Glomerular visceral epithelial cell (primary cell): Measurements from ENCODE around the gene MUSTN1.

Source experiments
- DNase-seq: peaks from one replicate; pipeline ENCODE4 v3.0.0-alpha.2; 2016; ENCODE audit errors: extremely low spot score

MUSTN1 gene

DNA sequence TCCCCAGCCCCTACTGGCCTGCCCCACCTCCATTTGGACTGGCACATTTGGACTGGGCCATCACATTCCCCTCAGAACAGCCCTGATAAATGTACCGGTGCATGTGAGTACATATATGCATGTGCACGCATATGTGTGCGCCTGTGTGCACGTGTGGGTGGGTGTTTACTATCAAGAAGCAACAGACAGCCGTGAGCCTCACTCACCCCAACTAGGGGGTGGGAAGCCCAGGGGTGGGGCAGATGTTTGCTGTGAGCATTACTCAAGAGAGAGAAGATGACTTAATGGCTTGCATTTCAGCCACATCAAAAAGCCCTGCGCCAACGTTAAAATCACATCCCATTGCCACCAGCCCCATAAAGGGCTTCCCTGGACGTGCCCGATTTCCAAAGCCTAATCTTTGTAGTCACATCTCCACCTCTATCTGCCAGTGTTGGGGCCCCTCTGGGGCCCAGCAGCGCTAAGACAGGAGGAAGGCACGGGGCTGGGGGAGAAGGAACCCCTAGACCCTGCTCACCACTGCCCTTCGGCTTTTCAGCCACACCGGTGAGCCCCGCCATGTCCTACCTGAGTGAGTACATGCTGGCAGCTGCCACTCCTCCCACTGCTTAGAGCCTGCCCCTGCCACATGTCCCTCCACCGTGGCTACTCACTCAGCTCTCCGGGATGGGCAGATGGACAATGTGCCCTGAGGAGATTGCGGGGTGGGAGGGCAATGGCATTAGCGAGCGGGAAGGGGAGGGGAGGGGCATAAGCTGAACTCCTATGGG lies 29.4 kb downstream of the MUSTN1 start:
- DNase-seq: no peak

DNA sequence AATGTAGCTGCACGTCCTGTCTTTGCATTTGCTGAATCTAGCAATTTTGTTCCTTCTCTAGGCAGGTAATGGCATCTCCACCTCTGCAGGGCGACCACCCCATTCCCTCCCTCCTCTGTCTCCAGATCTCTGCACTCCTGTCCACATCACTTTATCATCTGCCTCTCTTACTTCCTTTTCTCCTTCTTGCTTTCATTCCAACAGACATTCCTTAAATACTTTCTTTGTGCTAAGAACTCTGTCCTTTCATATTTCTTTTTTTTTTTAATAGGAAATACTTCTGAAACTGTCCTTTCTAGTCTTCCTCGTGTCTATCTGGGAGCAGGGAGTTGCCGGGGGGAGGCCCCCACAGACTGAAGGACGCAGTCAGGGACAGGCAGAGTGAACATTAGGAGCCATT lies 33.0 kb downstream of the MUSTN1 start:
- no peak for DNase-seq

GRCh38 chr3:52800079-52800478 lies 34.7 kb downstream of the MUSTN1 start:
- no peak for DNase-seq

DNA sequence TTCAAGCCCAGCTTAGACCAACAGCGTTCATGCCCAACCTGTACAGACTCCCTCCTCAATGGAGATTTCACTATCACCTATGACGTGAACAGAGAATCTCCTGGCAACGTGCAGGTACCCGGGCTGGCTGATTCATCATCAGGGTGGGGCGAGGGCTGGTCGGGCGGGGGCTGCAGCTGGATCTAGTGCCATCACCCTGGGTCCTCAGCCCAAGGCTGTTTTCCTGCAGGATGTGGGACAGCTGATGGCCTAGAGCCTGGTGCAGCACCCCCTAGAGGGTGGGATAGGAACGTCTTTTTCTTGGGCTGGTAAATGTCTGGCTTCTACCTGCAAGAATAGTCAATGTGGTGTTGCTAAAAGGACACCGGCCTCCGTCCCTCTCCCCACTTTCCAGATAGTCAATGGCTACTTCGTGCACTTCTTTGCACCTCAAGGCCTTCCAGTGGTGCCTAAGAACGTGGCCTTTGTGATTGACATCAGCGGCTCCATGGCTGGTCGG lies 35.8 kb downstream of the MUSTN1 start:
- DNase-seq: no peak

DNA sequence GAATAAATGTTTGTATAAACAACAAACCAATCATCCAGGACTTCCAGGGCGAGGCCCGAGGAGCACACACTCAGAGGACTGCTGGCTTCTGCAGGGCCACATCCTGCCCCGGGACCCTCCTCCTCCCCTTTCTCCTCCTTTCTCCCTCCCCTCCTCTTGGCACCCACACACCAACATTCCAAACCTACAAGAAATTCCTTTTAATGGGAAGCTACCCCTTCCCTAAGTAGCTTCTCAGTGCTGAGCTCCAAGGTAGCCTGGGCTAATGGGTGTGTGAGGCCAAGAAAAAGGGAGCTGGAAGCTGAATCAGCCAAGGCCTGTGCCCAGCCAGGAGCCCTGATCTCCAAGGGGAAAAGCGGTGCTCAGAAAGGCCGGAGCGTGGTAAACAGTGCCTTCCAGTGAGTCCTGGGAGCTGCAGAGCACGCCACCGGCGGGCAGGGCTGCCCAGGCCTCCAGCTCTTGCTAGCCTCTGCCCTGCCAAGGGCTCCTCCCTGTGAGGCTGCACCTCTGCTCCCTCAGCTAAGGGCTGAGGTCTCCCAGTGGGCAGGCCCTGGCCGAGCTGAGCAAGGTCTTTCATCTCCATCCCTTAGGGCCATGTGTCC lies 36.3 kb downstream of the MUSTN1 start:
- no peak for DNase-seq

- DNase-seq: no peak
These were observed 38.4 kb downstream of the MUSTN1 start for GRCh38 chr3:52796411-52796810.

DNA sequence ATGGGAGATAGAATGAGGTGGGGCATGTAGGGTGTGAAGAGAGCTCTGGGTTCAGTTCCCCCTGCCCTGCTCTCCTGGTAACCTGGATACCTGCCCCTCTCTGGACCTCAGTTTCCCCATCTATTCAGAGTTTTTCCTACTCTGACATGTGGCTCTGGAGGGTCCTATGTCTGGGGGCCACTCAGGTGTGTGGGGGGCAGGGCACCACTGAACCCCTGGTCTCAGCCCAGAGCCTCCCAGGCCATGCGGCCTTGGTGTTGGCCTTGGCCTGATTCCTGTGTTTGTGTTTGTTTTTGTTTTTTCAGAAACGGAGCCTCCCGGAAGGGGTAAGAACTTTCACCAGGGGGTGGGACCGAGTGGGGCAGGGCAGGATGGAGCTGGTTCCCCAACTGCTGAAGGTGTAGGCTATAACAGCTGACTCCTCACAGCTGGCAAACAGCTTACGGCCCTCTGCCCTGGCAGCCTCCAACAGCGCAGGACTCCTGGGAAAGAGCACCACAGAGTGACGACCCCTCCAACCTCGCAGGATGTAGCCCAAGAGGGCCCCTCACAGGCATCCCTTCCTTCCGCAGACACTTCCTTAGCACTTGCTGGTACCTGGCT lies 39.4 kb downstream of the MUSTN1 start:
- no peak for DNase-seq

GRCh38 chr3:52794612-52795099 lies 40.2 kb downstream of the MUSTN1 start, which contains the start of gene ITIH3:
Gene ITIH3, plus strand, starts transcription at chr3:52794796. Its CDS starts 8 bp downstream, at chr3:52794804.
- DNase-seq: no peak

- DNase-seq: no peak
These were observed 40.9 kb downstream of the MUSTN1 start for GRCh38 chr3:52793702-52794611.

GRCh38 chr3:52792961-52793695 lies 41.7 kb downstream of the MUSTN1 start:
- no peak for DNase-seq

GRCh38 chr3:52792413-52792812 lies 42.4 kb downstream of the MUSTN1 start:
- no peak for DNase-seq

DNA sequence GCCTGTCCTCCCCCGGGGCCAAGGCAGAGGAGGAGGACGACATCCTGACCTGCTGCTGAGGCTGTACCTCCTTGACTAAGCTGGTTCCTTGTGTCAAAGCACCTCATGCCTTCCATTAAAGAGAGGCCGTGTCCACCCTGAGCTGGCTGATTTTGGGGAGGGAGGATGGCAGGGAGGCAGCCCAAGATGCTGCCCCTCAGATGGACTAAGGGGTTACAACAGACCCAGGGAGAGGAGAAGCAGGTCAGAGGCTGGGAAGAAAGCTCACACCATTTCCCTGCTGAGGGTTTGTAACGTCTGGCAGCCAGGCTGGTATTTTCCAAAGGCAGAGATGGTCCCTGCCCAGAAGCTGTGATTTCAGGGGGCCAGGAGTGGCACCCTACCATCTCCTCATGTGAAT lies 42.9 kb downstream of the MUSTN1 start:
- DNase-seq: no peak

GRCh38 chr3:52791366-52791765 lies 43.5 kb downstream of the MUSTN1 start:
- no peak for DNase-seq

DNA sequence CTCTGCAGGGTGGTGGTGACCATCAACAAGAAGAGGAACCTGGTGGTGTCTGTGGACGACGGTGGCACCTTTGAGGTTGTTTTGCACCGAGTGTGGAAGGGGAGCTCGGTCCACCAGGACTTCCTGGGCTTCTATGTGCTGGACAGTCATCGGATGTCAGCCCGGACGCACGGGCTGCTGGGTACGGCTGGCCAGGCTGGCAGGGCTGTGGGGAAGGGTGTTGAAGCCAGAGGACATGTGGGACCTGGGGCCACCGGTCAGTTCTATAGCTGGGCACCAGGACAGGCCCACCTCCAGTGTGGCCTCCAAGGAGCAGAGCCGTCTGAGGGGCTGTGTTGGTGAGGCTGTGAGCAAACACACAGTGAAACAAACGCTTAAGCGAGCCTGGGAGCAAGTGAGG lies 44.1 kb downstream of the MUSTN1 start:
- DNase-seq: no peak

DNA sequence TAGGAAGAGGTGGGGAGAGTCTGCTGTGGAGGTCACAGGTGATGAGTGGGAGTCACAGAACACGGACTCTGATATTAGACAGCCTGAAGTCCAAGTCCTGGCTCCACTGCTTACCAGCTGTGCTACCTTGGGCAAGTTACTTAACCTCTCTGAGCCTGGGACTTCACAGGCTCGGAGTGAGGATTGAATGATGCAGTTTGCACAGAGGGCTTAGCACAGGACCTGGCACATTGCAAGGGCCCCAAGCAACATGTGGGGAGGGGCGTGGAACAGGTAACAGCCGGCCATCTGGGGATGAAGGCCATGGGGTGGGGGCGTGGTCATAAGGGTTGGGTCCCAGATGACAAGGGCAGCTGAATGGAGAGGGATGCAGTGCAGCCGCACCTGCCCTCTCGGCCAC lies 44.5 kb downstream of the MUSTN1 start:
- DNase-seq: no peak

- no peak for DNase-seq
These were observed 45.1 kb downstream of the MUSTN1 start for GRCh38 chr3:52789746-52790040.

- DNase-seq: no peak
These were observed 45.7 kb downstream of the MUSTN1 start for GRCh38 chr3:52788890-52789745.

GRCh38 chr3:52787672-52788625 lies 46.9 kb downstream of the MUSTN1 start:
- DNase-seq: no peak

DNA sequence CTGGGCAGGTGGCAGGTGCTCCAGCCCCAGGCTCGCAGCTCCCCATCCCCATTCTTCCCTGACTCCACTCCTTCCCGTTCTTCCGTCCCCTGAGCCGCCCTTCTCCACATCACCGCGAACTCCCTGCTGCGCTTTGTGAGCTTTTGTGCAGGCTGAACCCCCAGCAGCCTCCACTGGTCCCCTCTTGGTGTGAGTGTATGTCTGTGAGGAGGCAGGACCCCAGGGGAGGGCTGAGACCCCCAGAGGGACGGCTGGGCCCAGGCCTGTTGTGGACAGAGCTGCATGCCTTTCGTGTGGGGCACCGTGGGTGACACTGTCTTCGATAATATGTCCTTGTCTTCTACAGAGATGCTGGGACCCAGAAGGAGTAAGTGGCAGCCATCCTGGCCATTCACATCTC lies 47.6 kb downstream of the MUSTN1 start:
- no peak for DNase-seq
